ENCODE data around the gene NPNT.
"Not testable (repeated sequence)": the region's sequence is repeated elsewhere in the genome, so short reads cannot be mapped to it uniquely, and the experiment has no call there.

The NPNT gene, protein sequence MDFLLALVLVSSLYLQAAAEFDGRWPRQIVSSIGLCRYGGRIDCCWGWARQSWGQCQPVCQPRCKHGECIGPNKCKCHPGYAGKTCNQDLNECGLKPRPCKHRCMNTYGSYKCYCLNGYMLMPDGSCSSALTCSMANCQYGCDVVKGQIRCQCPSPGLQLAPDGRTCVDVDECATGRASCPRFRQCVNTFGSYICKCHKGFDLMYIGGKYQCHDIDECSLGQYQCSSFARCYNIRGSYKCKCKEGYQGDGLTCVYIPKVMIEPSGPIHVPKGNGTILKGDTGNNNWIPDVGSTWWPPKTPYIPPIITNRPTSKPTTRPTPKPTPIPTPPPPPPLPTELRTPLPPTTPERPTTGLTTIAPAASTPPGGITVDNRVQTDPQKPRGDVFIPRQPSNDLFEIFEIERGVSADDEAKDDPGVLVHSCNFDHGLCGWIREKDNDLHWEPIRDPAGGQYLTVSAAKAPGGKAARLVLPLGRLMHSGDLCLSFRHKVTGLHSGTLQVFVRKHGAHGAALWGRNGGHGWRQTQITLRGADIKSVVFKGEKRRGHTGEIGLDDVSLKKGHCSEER

DNA sequence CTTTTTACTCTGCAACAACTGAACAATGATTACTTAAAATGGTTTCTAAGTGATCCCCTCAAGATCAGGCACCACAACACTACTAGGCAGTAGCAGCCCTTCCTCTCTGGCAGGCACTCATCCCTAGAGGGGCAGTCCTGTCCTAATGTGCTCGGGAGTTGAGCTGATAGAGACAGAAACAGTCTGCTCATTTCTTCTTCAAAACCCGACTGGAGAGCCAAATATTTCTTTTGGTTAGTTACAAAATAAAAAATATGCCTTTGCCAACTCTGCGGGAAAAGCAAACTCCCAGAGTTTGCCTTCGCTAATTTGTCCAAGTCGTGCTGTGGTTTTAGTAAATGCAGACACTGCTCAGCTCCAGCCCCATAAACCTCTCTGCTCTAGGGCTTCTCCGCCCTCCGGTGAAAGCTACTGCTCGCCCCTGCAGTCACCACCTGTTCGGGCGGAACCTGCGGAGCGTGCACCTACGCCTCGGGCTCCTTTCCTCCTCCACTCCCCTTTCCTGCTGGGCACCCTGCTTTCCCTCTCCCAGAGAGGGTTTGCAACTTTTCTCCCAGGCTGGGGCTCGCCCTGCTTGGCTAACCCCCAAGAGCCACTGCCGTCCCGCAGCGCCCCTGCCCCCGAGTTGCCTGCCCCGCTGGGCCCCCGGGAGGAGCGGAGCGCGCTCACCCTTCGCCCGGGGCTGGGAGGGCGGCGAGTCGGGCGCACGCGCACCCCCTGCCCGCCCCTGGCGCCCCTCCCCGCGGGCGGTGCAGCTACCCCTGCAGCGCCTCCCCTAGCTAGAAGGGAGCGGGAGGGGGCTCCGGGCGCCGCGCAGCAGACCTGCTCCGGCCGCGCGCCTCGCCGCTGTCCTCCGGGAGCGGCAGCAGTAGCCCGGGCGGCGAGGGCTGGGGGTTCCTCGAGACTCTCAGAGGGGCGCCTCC is at the start of gene NPNT:
Gene NPNT, plus strand, starts transcription at position 812 of the 923 bp plus-strand sequence. CDS start 182 bp downstream, outside the sequence.
- no peak for DNase-seq

DNA sequence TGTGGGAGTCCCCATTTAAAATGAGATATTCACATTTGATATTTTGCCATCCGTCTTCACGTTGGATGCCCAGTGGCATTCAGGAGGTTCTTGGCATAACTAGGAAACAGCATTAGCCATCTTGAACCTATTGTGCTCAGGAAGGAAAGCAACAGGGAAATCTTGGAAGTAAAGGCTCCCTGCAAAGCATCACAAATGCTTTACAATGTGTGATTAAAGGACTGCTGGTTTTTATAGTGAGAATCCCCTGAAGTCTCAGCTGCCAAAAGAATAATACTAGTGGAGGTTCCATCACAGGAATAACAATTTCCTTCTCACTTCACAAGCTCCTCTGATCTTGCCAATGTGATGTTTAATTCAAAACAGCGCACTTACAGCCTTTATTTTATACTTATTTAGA is 49.7 kb upstream of the NPNT start:
- DNase-seq = no peak

DNA sequence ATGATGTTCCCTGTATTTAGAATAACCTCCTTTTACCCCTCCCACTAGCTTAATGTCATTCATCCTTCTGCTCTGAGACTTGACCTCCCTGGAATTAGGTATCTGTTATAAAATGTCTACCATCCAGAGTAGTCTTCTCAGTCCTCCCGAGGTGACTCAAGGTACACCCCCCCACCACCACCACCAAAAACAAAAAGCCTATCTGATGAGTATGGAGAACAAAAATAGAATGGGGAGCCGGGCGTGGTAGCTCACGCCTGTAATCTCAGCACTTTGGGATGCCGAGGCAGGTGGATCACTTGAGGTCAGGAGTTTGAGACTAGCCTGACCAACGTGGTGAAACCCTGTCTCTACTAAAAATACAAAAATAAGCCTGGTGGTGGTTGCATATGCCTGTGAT is 46.9 kb upstream of the NPNT start:
- DNase-seq = not testable (repeated sequence)

DNA sequence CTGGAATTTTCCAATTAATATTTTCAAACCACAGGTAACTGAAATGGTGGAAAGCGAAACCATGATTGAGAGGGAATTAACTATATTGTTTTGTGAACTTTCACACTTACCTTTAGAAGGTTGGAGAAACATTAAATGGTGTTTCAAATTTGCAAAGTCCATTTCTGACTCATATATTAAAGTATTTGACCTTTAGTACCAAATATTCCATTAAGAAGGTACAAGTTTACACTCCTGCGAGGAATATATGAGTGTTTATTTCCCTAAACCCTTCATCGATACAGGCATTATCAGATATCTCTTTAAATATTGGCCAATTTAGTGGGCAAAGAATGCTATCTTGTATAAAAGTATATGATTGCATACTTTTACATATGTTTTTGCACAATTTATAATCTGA is 44.1 kb upstream of the NPNT start:
- DNase-seq = no peak

DNA sequence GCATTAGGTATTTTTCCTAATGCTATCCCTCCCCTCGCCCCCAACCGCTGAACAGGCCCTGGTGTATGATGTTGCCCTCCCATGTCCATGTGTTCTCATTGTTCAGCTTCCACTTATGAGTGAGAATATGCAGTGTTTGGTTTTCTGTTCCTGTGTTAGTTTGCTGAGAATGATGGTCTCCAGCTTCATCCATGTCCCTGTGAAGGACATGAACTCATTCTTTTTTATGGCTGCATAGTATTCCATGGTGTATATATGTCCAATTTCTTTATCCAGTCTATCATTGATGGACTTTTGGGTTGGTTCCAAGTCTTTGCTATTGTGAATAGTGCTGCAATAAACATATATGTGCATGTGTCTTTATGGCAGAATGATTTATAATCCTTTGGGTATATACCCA is 43.0 kb upstream of the NPNT start:
- DNase-seq = not testable (repeated sequence)

DNA sequence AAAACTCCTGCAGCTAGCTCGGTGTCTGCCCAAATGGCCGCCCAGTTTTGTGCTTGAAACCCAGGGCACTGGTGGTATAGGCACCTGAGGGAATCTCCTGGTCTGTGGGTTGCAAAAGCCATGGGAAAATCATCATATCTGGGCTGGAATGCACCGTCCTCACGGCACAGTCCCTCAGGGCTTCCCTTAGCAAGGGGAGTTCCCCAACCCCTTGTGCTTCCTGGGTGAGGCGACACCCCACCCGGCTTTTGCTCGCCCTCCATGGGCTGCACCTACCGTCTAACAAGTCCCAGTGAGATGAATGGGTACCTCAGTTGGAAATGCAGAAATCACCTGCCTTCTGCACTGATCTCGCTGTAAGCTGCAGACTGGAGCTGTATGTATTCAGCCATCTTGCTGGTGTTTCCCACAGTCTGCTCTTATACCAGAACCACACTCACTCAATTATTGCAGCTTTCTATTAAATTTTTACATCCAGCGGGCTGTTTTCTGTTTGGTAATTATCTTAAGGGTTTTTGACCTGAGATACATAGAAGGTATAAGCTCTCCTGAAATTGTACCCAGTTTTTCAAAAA is 36.7 kb upstream of the NPNT start:
- DNase-seq = no peak

DNA sequence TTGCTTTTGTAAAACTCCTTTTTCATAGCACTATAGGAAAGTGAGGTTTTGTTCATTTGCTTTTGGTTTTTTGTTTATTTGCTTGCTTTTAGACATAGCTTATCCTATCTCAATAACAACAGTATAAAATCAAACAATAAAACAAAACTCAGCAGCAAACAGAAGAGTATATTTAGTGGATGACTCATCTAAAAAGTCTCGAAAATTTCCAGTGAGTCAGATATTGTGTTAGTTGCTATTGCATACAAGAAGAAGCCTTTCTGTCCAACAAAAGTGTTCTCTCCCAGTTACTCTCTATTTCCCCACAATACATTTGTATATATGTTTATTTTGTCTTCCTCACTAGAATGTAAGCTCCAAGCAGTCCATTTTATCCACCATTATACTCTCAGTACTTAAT is 36.0 kb upstream of the NPNT start:
- no peak for DNase-seq

DNA sequence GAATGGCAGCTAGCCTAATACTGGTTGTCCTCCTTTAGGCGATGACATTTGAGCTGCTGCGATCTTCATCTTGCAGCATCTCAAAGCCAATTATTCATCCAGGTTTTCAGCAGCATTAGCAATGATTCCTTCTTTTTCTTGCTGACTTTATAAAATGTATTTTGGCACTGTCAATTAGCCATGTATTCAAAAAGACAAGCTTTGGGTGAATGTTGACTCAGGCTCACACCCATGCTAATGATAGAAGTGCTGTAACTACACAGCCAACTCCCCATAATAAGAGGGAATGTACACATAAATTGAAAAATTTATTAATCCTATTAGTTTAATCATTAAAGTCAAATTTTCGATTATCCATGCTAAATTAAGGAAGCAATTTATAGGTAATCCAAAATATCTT is 24.3 kb upstream of the NPNT start:
- DNase-seq = no peak

DNA sequence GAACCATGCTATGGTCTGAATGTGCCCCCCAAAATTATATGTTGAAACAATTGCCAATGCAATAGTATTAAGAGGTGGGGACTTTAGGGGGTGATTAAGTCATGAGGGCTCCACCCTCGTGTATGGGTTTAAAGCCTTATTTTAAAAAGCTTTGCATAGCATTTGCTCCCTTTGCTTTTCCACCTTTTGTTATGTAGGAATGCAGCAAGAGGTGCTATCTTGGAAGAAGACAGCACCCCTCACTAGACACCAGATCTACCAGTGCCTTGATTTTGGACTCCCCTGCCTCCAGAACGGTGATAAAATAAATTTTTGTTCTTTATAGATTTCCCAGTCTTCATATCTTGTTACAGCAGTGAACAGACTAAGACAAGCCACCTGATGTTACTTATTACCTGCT is 23.3 kb upstream of the NPNT start:
- DNase-seq = no peak

DNA sequence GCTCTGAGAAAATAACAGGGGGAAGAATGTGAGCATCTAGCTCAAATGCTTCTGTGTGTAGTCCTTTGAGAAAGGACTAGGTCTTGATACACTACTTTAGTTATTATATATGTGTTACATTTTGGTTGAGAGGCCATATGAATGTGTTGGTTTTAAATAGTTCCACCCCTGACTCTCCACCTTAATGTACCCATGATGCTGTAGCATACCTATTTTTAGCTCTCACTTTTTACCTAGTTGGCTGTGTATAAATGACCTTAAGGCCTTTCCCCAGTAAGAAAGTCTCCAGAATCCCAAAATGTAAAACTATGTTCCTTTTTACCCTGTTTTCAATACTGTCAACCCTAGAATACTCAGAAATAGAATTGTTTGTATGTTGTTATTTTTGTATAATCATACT is 20.0 kb upstream of the NPNT start:
- DNase-seq = no peak

DNA sequence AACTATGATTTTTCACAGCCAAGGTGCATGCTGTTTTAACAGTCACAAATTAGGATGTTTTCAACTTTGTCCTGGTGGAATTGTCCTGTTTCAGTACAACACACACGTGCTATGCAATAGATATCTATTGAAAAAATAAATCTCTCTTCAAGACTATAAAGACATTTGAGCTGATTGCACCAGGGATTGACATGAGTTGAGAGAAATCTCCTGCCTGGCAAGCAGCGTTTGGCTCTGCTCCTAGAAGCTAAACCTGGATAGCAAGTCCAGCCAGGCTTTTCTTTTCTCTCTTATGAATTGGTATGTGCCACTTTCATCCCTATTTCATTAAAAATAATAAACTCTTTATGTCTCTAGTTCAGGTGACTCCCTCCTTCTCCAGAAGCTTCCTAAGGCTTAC is 16.6 kb upstream of the NPNT start:
- DNase-seq = no peak

DNA sequence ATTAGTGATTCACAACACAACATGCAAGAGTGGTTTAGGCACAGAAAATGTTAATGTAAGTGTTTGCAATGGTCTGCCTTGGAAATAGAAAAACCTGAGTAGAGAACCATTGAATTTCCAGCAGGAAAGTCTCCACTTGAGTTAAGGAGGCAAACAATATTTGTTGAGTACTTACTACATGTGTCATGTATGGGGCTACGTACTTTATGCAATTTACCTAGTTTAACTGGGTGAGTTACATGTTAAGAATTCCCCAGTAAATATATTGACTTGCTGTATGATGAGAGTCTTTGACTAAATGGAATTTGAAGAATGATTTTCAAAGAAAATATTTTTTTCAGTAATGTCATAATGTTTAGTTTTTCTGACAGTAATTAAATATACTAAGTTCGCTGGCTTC is 7.8 kb upstream of the NPNT start:
- DNase-seq = no peak

DNA sequence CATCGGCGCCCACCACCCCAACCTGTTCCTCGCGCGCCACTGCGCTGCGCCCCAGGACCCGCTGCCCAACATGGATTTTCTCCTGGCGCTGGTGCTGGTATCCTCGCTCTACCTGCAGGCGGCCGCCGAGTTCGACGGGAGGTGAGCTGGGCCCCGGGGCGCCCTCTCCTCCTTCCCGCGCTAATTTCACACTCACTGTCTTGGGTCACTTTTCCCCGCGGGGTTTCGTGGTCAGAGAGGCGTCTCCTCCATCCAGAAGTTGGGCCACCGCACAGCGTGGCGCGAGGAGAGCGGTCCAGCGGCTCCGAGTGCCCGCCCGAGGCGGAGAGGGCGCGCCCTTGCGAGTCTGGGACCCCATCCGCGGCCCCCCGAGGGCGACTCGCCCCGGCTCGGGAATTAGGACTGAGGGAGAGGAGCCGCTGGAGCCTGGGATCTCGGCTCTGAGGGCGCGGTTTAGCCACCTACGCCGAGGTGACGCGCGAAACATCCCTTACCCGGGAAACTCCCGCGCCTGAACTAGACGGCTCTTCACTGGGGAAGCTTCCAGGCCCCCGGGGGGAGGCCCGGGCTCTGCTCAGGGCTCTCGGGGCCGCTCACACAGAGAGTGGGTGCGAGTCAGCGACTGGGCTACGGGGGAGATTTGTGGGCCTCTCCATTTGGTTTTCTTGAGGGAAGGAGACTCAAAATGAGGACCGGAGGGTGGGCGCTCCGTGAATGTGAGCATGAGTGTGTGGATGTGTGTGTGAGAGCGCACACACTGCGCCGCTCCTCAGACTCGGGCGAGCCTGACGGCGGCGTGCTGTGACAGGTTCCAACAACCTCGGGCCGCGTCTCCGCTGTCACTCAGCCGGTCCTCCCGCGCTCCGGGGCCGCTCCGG is 551 bp downstream of the NPNT start:
- no peak for DNase-seq

DNA sequence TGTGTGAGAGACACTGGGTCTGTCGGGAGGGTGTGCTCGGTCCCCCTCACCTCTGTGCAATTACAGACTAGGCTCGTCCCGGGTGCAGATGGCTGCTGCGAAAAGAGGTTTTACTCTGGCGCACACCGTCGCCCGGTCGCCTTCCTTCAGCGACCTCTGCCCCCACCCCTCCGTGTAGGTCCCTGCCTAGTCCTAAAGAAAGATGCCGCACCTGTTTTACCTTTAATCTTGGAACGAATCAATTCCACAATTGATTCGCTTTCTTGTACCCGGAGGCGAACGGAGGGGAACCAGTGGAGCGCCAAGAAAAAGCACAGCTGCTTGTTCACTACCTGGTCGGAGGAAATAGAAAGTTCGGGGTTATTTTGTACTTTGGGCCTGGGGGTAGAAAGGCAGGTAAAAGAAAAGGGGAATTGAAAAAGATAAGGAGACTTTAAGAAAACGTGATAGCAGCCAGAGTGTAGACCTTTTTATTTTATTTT is 1.2 kb downstream of the NPNT start:
- no peak for DNase-seq

DNA sequence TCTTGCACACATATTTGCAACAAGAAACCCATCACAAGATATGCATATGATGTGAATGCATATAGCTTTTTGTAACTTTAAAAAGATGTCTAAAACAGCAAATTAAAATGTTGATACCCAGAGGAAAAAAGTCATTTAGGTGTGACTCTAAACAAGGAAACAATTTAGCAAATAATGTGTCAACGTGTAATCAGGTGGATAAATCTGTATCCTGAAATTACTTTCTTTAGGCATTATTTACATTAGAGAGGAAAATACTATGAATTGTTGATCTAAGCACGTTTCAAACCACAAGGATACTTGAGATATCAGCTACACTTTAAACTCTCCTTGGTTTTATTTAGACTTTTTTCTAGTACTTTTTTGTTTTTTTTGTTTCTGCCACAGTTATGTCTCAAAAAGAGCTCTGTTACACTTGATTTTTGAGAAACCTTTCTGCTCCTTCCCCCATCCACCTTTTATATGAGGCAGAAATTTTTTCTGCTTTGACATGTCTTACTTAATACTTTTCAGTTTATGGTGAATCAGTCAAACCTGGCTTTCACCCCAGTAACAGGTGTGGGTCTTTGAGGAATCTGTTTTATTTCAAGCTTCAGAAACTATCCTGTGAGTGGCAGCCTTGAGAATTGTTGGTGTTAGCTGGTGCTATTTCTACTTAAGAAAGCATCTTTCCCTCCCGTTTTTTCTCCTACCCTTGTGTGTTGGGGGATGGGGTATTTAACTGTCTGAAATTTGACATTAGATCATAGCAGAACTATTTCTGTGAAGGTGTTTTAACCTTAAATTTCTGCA is 1.9 kb downstream of the NPNT start:
- DNase-seq = no peak

DNA sequence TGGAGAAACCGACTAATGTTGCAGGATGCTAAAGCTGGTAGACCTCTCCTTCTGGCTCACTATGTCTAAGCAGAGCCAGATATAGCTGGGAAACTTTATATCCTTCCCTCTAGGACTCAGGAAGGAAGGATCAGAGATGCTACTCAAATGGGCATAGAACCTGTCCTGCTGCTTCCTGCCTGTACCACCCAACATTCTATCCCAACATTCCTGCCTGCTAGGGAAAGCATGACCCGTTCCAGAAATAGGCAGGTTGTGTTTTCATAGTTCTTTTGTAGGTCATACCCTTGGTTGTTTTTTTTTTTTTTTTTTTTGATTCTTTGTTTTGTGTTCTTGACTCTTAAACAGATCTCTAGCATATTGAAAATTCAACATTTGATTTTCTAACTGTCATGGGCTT is 5.3 kb downstream of the NPNT start:
- DNase-seq = no peak

DNA sequence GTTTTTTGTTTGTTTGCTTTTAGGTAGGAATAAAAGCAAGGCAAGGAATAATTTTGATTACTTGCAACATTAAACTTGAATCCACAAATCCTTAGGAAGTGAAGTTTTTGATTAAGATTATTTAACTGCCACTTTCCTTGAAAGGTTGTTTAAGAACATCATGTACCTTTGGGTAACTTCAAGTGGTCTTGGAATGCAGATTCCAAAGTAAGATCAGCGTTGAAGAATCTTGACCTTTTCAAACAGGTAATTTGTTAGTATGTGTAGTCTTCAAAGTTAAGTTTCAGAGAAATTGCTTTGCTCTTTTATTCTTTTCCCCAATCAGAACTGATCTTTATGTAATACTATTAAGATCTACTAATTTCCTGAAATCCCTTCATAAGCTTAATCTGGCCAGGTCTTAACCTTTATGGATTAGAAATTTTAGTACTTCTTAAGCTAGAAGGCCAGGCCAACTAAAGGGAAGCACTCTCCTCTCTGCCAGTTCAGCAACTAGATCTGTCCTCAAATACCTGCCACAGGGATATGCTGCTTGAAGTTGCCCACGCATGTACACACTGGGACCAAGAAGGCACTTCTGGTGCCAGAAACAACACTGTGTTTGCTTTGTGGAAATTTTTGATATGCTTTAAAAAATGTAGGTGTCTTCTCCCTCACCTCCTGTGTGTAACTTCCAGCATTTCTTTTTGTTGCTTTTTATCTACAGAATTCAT is 7.4 kb downstream of the NPNT start:
- no peak for DNase-seq

DNA sequence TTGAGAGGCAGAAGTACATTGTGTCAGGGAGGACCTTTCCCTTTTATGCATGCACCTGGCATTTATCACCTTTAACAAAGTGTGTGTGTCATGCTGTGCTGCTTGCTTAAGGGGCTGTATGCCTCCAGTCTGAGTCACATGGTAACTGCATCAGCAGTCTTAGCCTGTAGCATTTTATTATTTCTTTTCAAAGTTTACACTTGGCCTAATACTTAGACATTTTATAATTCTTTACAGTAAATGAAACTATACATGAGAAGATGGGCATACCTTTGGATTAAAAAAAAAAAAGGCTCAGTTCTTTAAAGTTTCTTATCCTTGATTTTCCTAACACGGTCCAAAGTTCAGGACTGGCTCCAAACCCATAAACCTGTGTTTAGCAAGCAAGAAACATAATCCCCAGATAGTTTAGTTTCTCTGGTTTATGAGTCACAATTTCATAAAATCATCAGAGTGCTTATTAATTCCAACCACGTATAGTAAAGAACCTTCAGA is 14.6 kb downstream of the NPNT start:
- DNase-seq = no peak

DNA sequence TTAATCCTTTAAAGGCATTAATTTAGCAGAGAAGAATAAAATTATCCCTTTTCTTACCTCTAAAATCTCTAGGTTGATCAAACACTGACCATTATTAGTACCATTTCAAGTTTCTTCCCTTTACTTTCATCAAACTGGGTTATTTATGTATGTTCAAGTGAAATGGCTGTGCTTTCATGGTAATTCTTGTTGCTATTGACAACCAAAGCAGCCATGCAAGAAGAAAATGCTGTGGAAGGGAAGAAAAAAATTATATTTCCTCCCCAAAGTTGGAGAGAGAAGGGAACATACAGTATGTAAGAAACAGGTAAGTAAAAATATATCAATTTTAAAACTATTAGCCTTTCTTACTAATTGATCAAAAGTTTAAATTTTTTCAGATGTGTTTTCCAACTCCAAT is 16.2 kb downstream of the NPNT start:
- no peak for DNase-seq

DNA sequence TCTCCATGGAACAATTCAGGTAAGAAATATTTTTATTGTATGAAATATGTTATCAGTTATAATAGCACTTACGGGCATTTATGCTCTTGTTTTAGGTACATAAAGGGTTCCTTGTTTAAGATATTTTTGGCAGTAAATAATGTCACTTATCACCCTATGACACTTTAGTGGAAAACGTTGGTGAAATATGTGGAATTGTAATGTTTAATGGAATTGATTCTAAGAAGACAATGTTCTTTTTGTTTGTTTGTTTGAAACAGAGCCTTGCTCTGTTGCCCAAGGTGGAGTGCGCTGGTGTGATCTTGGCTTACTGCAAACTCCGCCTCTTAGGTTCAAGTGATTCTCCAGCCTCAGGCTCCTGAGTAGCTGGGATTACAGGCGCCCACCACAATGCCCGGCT is 17.4 kb downstream of the NPNT start:
- no peak for DNase-seq
